RPMI7951 (cell line): Measurements from ENCODE around the gene SLC20A1. TPM values are rescaled to one million over a fixed set of nuclear protein-coding genes. Genes with fewer than 3 reads are reported as not detected.
"Not testable (repeated sequence)": the region's sequence is repeated elsewhere in the genome, so short reads cannot be mapped to it uniquely, and the experiment has no call there.

ENCODE experiments used
- DNase-seq: peaks from one replicate; pipeline ENCODE4 v3.0.0-alpha.2; 2012; ENCODE audit warnings: low read depth
- total RNA-seq: library from RNA; depleted of rRNA; stranded (reverse); fragments of >200 nt; shearing (Covaris generic); gene quantifications from 2 replicates; pipeline ENCODE4 v1.2.3, GENCODE V29; 2014

SLC20A1 gene
- total RNA-seq, 1 experiment from 2014 or later: 124 TPM

DNA sequence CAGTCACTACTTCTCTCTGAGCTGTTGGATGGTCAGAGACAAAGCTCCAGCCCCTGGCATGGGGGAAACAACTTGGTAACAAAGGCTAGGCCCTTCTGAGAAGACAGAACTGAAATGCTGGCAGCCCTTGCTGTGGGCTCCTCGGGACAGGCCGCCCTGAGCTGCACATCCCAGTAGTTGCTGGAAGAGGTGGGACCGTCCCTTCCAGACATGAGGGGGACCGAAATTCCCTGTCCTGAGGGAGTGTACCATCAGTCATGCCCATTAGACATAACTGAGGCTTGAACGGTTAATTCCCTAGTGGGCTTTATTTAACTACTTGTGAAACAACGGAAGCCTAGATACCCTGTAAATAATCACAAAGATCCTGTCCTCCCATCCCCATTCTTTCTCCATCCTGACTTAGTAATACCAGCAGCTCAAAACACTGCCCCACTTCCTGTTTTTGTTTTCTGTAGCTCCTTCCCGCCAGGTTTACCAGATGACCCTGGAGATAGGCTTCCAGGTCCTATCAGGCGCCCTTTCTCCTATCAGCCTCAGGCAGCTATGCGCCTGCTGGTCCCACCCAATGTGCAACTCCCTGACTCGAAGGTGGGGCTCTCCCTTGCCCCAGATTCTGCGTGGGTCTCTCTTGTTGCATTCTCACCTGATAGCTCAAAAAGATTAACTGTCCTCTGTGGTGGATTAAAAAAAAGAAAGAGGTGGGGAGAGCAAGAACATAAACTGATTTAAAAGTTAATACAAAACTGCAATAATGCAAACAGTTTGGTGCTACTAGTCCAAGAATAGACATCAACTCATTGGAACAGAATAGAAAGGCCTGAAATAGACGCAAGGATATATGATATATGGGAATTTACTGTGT, 38.0 kb downstream of the SLC20A1 start:
- DNase-seq: no peak

DNA sequence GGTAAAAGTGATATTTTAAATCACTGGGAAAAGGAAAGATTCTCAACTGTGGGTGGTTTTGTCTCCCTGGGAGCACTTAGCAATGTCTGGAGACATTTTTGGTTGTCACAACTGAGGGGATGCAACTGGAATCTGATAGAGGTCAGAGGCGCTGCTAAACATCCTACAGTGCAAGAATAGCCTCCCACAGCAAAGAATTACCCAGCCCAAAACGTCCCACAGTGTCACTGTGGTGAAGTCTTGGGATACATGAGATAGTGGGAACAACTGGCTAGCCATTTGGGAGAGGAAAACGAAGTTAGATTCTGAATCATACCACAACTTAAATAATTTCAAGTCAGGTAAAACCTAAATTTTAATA, 38.7 kb downstream of the SLC20A1 start:
- DNase-seq: no peak

DNA sequence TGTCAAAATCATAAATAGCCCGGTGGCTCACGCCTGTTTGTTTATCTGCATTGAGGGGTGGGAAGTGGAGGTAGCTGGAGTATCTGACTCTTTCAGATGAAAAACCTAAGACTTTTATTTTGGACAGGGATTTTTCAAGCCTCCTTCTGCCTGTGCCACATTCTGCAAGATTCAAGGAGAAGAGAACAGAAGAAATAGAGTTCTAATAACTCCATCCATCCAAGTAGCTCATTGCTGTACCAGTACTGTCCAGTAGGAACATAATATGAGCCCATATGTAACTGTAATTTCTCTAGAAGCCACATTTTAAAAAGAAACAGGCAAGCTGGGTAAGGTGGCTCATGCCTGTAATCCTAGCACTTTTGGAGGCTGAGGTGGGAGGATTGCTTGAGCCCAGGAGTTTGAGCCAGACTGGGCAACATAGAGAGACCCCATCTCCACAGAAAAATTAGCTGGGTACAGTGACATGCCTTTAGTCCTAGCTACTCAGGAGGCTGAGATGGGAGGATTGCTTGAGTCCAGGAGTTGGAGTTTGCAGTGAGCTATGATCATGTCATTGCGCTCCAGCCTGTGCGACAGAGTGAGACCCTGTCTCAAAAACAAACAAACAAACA, 39.6 kb downstream of the SLC20A1 start:
- no peak for DNase-seq

DNA sequence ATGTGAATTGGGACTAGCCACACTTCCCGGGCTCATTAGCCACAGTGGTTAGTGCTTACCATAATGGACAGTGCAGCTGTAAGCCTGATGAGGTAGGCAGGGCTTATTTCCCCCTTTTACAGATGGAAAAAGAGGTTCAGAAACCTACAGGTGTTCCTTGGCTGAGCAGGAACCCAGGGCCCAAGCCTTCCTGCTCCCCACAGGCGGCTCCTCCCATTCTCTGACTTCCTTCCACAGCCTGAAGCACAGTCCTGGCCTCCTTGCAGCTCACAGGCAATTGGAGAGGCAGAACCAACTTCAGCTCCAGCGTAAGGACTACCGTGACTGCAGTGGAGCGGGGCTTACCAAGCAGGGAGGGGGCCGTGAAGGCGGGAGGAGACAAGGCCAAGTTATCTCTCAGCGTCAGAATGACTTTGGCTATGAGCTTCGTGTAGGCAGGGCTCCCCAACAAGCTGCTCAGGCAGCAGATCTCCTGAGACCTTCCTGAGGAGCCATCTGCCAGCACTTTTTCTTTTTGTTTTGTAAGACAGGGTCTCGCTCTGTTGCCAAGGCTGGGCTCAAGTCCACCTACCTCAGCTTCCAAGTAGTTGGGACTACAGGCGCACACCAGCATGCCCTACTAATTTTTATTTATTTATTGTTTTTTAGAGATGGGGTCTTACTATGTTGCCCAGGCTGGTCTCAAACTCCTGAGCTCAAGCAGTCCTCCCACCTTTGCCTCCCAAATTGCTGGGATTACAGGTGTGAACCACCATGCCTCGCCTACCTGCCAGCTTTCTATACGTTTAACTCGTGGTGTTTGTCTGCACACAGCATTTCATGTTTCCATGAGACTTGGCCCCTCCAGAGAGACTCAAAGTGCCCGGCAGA, 40.8 kb downstream of the SLC20A1 start:
- no peak for DNase-seq

DNA sequence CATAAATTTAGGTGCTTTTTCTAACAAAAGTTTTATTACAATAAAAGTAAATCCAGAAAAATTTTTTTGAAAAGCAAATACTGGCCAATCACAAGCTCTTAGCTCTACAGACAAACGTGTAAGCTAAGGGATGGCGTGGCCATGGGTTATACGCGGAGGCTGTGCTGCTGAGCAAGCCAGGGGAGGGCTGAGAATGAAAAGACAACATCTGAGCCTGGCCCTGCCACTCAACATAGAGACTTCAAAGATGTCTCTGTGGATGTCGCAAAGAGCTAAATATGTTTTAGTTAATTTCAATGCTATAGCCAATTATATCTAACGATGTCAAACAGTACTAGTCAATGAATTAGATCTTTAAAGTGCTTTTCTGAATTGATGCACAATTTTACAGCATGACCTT, 41.8 kb downstream of the SLC20A1 start:
- no peak for DNase-seq

DNA sequence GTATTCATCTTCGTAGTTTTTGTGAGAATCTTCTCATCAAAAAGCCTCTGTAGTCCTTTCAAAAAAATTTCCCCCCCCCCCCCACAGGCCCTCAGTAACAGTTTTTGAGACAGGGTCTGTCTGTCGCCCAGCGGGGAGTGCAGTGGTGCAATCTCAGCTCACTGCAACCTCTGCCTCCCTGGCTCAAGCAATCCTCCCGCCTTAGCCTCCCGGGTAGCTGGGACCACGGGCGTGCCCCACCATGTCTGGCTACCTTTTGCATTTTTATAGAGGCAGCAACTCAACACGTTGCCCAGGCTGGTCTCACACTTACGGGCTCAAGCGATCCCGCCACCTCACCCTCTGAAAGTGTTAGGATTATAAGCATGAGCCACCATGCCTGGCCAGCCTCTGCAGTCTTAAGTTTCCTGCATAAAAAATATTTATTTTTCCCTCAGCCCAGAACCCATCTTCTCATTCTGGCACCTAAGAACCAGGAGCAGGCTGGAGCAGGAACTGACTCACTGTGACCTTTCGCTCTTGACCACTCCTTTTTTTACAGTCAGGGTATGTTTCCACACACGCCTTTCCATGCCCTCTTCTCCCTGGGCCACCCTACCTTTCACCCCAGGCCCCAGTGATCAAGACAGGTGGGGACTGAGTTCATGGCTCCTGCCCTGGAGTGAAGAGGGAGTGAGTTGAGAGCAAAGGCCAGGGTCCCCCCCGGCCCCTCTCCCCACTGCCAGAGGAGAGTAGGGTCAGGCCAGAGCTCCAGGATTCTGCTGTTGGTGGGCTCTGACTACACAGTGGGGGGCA, 42.5 kb downstream of the SLC20A1 start:
- peak; percentile 44 for DNase-seq

DNA sequence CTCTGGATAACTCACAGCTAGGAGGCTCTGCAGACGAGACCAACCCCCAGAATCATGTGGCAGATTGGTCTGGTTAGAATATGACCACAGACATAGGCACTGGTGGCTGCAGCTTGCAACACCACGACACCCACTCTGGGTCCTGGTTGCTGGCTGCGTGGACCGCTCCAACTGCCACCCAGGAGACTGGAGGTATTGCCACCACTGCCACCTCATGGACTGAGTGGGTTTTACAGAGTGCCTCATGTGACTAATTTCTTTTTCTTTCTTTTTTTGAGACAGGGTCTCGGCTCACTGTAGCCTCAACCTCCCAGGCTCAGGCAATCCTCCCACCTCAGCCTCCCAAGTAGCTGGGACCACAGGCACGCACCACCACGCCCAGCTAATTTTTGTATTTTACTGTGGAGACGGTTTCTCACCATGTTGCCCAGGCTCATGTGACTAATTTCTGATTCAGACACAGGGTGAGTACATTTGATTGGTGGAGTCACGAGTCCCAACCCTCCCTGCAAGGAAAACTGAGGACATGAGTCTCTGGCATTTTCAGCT, 45.2 kb downstream of the SLC20A1 start:
- DNase-seq: peak; percentile 68

DNA sequence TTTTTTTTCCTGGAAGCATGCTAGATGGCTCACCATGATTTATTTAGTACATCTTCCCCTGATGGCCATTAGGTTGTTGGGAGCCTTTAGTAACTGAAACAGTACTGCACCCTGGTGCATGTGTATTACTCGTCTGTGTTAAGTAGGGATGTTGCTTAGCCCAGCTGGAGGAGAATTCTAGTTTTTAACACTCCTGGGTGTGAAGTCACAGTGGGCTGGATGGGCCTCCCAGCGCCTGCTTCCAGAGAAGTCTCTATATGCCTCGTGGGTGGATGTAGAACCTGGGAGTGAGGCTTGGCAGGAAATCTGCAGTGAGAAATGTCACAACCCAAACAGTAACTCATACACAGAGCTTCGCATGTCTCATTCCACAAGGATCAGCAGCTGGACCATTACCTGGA, 46.1 kb downstream of the SLC20A1 start:
- DNase-seq: no peak

DNA sequence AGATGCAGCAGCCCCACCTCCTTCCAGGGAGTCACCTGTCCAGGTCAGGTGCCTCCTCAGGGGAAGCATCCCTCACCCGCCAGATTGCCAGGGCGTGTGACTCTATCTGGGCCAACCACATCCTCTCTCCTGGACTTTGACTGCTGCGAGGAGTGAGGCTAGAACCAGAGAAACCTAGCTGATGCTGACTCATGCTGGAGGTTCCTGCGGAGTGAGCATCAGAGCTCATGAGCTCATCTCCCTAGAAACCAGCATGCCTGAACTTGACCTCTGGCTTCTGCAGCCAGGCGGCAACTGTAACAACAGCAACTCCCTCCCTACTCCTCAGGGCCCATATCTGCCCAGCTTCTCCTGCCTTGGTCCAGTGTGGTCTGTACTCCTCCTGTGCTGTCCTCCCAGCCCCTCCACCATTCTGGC, 46.8 kb downstream of the SLC20A1 start:
- DNase-seq: peak; percentile 94

DNA sequence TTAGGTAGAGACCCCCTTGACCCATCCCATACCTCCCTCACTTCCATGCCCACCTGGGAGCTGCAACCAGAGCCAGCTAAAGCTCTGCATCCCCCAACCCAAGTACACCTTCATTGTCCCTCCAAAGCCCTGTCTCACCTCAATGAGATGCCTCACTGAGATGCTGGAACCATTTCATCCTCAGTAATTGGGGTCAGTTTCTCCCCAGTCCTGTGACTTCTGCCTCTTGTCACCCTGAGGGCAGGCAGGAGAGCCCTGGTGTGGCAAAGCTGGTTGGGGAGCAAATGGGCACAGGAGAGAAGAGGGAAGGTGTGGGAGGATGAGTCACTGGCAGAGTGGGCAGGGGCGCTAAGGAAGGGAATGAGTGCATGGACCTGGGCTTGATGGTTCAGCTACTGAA, 47.2 kb downstream of the SLC20A1 start:
- DNase-seq: no peak

DNA sequence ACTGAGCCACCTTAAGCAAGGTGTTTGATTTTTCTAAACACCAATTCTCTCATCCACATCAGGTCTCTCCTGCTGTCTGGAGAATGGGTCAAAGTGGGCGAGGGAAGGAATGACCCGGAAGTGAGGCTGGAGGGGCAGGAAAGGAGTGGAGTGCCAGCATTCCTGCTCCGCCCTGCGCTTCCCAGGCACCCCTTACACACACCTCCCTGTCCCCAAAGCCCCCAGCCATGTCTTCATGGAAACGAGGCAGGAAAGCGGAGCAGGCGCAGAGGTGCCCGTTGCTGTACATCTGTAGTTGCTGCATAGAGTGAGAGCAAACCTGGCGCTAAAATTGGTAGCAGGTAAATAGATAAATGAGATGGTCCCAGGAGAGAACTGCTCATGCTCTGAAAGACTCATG, 47.9 kb downstream of the SLC20A1 start:
- no peak for DNase-seq

DNA sequence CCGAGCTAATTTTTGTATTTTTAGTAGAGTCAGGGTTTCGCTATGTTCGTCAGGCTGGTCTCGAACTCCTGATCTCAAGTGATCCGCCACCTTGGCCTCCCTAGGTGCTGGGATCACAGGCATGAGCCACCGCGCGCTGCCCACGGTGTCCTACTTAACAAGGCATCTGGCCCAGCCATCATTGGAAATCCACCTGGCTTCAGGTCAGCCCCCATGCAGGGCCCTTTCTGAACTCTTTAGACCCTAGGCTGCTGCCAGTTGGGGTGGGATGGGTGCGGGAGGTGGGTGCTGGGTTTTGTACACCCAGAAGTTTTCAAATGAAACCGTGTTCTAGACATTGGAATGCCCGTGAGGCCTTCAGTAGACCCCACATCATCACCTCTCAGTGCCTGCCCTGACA, 48.4 kb downstream of the SLC20A1 start:
- no peak for DNase-seq

DNA sequence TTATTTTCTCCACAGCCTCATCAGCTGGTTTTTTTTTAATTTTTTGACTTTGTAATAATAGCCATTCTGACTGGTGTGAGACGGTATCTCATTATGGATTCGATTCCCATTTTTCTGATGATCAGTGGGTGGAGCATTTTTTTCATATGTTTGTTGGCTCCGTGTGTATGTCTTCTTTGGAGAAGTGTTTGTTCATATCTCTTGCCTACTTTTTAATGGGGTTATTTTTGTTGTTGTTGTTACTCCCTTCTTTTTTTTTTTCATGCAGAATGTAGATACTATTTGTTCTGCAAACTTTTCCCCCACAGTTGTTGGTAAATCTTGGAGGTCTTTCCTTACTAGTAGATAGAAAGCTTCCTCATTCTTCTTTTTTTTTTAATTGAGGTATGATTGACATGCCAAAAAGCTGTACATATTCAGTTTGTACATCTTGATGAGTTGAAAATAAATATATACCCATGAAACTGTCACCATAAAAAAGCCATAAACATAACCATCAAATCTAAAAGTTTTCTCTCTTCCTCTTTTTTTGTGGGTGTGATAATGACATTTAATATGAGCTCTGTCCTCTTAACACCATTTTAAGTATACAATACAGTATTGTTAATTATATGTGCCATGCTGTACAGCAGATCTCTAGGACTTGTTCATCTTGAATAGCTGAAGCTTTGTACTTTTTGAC, 53.2 kb downstream of the SLC20A1 start:
- no peak for DNase-seq

DNA sequence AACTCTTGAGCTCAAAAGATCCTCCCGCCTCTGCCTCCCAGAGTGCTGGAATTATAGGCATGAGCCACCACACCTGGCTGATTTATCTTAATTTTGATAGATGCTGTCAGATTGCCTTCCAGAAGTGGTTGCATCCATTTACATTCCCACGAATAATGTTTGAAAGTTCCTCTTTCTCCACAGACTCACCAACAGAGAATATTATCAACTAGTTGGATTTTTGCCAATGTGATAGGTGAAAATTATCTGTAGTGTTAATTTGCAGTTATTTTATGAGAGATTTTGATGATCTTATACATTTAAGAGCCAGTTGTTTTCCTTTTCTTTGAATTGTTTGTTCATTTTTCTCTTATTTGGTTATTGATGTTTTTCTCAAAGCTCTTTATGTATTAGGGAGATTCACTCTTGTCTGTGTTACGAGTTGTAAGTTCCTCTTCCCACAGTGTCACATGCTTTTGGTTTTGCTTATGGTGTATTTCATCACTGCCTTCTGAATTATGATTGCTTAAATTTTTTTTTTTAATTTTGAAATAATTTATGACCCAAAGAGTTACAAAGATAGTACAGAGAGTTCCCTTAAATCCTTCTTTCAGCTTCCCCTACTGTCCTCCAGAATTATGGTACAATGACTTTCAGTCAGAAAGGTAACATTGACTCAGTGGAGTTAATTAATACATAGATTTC, 54.4 kb downstream of the SLC20A1 start:
- no peak for DNase-seq

DNA sequence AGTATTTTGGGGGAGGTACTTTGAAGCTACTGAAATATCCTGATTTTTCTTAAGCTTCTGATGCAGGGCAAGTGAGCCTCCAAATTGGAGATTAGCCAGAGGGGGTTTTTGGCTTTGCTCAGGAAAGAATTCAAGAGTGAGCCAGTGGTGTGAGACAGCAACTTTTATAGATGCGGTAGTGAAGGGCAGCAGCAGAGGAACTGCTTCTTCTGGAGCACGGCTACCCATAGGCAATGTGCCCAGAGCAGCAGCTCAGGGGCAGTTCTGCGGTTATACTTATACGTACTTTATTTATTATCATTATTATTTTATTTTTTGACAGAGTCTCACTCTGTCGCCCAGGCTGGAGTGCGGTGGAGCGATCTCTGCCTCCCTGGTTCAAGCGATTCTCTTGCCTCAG, 55.3 kb downstream of the SLC20A1 start:
- peak; percentile 53 for DNase-seq

DNA sequence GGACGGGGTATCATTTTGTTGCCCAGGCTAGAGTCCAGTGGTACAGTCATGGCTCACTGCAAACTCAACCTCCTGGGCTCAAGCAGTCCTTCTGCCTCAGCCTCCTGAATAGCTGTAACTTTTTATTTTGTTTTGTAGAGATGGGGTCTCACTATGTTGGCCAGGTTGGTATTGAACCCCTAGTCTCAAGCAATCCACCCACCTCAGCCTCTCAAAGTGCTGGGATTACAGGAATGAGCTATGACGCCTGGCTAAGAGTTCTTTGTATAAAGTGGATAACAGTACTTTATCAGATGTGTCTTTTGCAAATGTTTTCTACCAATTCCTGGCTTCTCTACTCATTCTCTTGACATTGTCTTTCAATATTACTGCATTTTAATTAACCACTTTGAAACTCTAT, 57.9 kb downstream of the SLC20A1 start:
- no peak for DNase-seq

DNA sequence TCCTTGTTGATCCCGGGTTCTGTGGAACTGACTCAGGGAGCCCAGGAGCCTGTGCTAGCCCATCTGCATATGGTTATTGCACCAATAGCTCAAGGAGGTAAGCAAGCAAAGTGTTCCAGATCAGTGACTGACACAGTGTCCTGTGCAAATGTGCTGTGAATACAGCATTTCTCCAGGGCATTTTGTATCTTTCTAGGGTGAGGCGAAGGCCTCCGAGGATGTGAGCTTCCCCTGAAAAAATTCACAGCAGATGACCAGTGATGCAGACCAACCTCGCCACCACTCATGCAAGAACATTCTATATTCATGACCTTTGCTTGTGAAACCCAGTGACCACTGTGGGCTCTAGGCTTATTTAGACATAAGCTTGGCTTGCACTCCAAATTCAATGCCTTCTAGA, 59.8 kb downstream of the SLC20A1 start:
- peak; percentile 55 for DNase-seq

DNA sequence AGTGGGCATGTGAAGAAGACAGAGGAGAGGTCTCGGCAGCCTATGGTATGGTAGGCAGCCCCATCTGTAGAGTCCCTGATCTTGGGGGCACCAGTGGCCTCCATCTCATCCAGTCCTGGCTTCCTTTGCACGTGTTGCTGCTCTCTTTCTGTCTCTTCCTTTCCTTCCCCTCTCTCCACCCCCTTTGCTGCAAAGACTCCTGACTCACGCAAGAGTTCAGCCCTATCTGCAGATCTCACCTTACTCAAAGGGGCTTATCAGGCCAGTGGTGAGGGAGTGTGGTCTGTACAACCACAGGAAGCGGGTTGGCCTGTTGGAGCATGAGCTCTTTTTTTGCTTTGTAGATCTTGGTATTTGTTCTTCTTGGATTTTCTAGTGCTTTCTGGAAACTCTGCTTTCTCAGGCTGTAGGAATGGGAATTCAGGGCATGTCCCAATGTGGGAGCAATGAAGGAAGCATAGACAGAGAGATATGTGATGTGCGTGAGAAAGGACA, 60.5 kb downstream of the SLC20A1 start:
- DNase-seq: peak; percentile 91

DNA sequence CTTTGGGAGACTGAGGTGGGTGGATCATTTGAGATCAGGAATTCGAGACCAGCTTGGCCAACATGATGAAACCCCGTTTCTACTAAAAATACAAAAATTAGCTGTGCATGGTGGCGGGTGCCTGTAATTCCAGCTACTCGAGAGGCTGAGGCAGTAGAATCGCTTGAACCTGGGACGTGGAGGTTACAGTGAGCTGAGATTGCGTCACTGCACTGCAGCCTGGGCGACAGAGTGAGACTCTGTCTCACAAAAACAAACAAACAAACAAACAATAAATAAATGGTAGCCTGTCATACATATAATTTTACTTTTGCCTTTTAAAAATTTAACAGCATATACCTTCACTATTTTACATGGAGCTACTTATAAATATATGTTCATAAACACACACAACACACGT, 61.2 kb downstream of the SLC20A1 start:
- not testable (repeated sequence) for DNase-seq

DNA sequence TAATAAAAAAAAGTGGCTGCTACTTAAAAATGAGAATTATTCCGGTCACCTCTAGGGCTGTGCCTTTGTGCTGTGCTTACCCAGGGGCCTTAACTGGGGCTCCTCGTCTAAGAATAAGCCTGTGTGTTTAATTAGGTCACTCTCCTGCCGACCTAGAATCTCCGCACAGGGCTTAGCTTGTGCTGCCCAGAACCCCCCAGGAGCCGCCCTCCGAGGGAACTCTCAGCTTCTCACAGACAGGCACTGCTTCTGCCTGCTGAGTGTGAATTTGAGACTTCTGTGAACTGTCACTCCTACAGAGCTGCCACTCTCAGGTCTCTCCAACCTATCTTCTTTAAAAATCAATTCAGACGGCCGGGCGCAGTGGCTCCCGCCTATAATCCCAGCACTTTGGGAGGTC, 63.2 kb downstream of the SLC20A1 start:
- DNase-seq: no peak
